HEK293T (cell line): ENCODE results near the gene CYP2W1.
"Not testable (repeated sequence)": the region's sequence is repeated elsewhere in the genome, so short reads cannot be mapped to it uniquely, and the experiment has no call there.

Experiments
- CTCF ChIA-PET: fragments of 350-600 bp; formaldehyde crosslinking; extraction: SDS; loops from one replicate; lab custom pipeline; 2021; ENCODE audit warnings: antibody characterized with exemption, inconsistent platforms; lab: Yijun Ruan, JAX
- POLR2A ChIA-PET: fragments of 350-600 bp; formaldehyde crosslinking; extraction: SDS; loops from one replicate; lab custom pipeline; 2020; ENCODE audit warnings: antibody characterized with exemption, inconsistent platforms; lab: Yijun Ruan, JAX
- DNase-seq: peaks from one replicate; pipeline ENCODE4 v3.0.0; 2012; ENCODE audit warnings: mixed read lengths; ENCODE audit errors: extremely low spot score
- ARNT ChIP-seq: fragments of 450-650 bp; IDR thresholded peaks from 2 replicates; pipeline ENCODE4 v1.6.1; 2017; ENCODE audit warnings: mild to moderate bottlenecking
- BHLHE40 ChIP-seq: fragments of 450-650 bp; IDR thresholded peaks from 2 replicates; pipeline ENCODE4 v1.6.1; 2016; ENCODE audit warnings: mild to moderate bottlenecking, moderate library complexity, borderline replicate concordance
- CTBP1 ChIP-seq: fragments of 450-650 bp; IDR thresholded peaks from 2 replicates; pipeline ENCODE4 v1.6.1; 2016; ENCODE audit warnings: borderline replicate concordance
- ELF4 ChIP-seq: fragments of 450-650 bp; IDR thresholded peaks from 2 replicates; pipeline ENCODE4 v1.6.1; 2017; ENCODE audit warnings: antibody characterized with exemption
- FOXA1 ChIP-seq: fragments of 450-650 bp; IDR thresholded peaks from 2 replicates; pipeline ENCODE4 v1.6.1; 2016; ENCODE audit warnings: mild to moderate bottlenecking
- FOXK2 ChIP-seq: fragments of 450-650 bp; IDR thresholded peaks from 2 replicates; pipeline ENCODE4 v1.6.1; 2016; ENCODE audit warnings: mild to moderate bottlenecking
- FOXM1 ChIP-seq: fragments of 450-650 bp; IDR thresholded peaks from 2 replicates; pipeline ENCODE4 v1.6.1; 2017; ENCODE audit warnings: mild to moderate bottlenecking, borderline replicate concordance
- HDGF ChIP-seq: fragments of 450-650 bp; IDR thresholded peaks from 2 replicates; pipeline ENCODE4 v1.6.1; 2017; ENCODE audit warnings: antibody characterized with exemption, borderline replicate concordance
- L3MBTL2 ChIP-seq: fragments of 450-650 bp; conservative IDR thresholded peaks from 2 replicates; pipeline ENCODE4 v1.6.1; 2016; ENCODE audit warnings: mild to moderate bottlenecking
- LEF1 ChIP-seq: fragments of 450-650 bp; IDR thresholded peaks from 2 replicates; pipeline ENCODE4 v1.6.1; 2017; ENCODE audit warnings: mild to moderate bottlenecking, borderline replicate concordance
- NFRKB ChIP-seq: fragments of 450-650 bp; IDR thresholded peaks from 2 replicates; pipeline ENCODE4 v1.6.1; 2016; ENCODE audit warnings: mild to moderate bottlenecking, moderate library complexity
- SP1 ChIP-seq: fragments of 450-650 bp; IDR thresholded peaks from 2 replicates; pipeline ENCODE4 v1.6.1; 2017
- SUZ12 ChIP-seq: fragments of 450-650 bp; IDR thresholded peaks from 2 replicates; pipeline ENCODE4 v1.6.1; 2016; ENCODE audit warnings: mild to moderate bottlenecking
- TARDBP ChIP-seq: fragments of 450-650 bp; IDR thresholded peaks from 2 replicates; pipeline ENCODE4 v1.6.1; 2016
- ZNF384 ChIP-seq: fragments of 450-650 bp; IDR thresholded peaks from 2 replicates; pipeline ENCODE4 v1.6.1; 2016
- TF ChIP-seq, protein P1 (sequence below): fragments of 450-650 bp; IDR thresholded peaks from 2 replicates; pipeline ENCODE4 v1.6.1; 2016

The CYP2W1 gene

DNA sequence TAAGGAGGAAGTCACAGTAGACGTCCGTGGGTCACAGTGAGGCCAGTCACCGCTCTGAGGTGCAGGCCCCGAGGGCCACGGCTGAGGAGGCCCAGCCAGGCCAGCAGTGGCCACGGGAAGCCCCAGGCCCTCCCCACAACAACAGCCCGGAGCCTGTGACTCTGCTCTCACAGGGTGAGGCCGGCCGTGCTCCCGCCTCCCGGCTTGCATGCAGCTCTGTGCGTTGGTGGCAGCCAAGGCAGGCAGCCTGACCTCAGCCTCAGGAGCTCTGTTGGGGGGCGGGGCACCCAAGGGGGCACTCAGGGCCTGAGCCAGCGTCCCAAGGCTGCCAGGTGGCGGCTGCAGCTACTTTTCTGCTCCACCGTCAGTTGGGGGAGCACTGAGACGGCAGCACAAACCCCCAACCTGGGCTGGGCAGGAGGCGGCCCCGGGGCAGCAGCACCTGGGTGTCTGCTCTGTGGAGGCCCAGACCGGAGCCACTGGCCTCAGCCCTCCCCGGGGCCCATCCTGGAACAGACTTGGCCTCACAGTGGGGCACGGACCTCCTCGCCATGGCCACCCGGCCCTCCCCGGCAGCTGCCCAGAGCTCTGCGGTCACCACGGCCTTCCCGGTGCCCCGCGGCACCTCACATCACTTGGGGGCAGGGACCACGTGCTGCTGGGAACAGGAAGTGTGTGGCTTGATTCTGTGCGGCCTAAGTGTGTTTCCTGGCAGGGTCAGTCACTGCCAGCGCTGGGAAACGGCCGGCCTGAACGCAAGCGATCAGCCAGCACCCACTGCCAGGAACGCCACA is 13.3 kb downstream of the CYP2W1 start:
- ChIA-PET POLR2A (no interaction called here), CTCF (no interaction called here)
- no peak for DNase-seq
- TF ChIP-seq L3MBTL2 (no peak), SUZ12 (no peak), ARNT (no peak), FOXM1 (no peak), SP1 (no peak), LEF1 (no peak), ELF4 (no peak), BHLHE40 (no peak), HDGF (no peak), NFRKB (no peak)

DNA sequence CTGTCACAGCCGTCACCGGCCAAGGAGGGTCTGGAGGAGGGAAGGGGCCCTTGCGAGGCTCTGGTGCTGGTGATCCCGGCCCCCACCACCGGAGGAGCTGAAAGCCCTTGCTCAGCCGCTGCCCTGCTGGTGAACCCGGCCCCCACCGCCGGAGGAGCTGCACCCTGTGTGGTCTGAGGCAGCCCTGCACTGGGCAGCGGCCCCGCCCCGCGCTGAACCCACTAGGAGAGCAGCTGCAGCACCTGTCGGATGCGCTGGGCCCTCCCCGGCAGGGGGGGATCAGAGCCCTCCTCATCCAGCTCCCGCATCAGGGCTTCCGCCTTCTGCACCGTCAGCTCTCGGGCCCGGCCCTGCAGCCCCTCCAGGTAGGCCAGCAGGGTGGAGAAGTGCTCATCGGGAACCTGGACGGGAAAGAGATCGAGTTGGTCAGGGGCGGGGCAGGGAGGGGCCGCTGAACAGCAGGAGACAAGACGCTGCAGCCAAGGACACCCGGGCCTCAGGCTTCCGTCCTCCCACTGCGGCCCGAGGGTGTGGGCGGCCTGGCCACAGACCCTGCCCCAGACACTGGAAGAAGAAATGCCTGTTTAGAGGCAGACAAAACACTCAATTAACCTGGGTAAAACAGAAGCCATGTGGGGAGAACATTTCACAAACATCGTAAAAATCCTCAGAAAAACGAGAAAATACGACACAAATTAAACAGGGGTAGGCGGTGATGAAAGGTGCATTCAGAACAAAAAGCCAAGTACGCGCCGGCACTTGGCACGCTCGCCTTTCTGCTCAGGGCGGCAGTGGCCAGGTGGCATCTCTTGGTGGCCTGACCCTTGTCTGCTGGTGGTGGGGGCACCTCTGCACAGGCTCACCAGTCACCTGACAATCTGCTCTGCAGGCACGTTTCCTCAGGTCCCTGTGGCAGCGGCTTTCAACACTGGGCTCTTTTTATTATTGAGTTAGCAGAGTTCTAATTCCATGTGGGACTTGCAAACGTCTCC is 14.7 kb downstream of the CYP2W1 start:
- ChIA-PET CTCF (no interaction called here), POLR2A (interaction anchor here (0.9 kb wide), 1 partner anchor 23 kb away, joined by 4 read pairs; the partner anchor contains the start of gene COX19)
- TF ChIP-seq FOXK2 (no peak), FOXM1 (no peak), HDGF (no peak), LEF1 (no peak), CTBP1 (no peak), NFRKB (no peak), SUZ12 (no peak), L3MBTL2 (no peak), FOXA1 (no peak), TARDBP (no peak), ELF4 (no peak), SP1 (no peak), ARNT (no peak), ZNF384 (no peak), BHLHE40 (no peak)
- TF ChIP-seq, protein P1, sequence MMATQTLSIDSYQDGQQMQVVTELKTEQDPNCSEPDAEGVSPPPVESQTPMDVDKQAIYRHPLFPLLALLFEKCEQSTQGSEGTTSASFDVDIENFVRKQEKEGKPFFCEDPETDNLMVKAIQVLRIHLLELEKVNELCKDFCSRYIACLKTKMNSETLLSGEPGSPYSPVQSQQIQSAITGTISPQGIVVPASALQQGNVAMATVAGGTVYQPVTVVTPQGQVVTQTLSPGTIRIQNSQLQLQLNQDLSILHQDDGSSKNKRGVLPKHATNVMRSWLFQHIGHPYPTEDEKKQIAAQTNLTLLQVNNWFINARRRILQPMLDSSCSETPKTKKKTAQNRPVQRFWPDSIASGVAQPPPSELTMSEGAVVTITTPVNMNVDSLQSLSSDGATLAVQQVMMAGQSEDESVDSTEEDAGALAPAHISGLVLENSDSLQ: no peak
- no peak for DNase-seq

DNA sequence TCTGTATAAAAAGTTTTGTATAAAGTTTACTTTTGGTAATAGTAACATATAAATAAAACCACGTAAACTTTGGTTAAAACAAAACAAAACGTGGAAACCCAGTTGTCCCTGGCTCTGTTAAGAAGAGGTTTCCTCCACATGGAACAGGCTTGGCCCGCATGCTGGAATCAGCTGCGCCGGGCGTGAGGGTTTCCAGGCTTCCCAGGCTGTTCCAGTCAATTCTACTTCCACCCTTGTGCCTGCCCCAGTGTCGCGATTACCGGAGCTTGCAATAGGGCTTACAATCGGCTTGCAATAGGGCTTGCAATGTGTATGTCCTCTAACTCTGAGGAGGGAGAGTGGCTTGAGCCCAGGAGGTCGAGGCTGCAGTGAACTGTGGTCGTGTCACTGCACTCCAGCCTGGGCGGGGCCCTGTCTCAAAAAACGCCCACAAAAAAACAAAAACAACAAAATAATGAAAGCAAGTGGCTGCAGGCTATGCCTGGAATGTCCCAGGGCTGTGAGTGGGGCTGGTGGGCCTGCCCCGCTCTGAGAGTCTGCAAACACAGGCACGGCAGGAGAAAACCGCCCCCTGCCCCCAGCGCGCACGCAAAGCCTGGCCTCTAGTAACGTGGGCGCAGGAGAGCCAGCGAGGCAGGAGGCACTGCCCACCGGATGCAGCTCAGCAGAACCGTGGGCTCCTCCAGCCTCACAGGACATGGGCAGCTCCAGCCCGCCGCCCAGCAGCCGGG is 16.3 kb downstream of the CYP2W1 start:
- TF ChIP-seq NFRKB (no peak), FOXK2 (no peak), LEF1 (no peak), ARNT (no peak), ELF4 (no peak), FOXM1 (no peak), SP1 (no peak), SUZ12 (no peak), TARDBP (no peak), FOXA1 (no peak), CTBP1 (no peak), HDGF (no peak), ZNF384 (no peak), L3MBTL2 (no peak), BHLHE40 (no peak)
- TF ChIP-seq, protein P1: no peak
- ChIA-PET POLR2A (no interaction called here), CTCF (no interaction called here)
- DNase-seq: no peak

DNA sequence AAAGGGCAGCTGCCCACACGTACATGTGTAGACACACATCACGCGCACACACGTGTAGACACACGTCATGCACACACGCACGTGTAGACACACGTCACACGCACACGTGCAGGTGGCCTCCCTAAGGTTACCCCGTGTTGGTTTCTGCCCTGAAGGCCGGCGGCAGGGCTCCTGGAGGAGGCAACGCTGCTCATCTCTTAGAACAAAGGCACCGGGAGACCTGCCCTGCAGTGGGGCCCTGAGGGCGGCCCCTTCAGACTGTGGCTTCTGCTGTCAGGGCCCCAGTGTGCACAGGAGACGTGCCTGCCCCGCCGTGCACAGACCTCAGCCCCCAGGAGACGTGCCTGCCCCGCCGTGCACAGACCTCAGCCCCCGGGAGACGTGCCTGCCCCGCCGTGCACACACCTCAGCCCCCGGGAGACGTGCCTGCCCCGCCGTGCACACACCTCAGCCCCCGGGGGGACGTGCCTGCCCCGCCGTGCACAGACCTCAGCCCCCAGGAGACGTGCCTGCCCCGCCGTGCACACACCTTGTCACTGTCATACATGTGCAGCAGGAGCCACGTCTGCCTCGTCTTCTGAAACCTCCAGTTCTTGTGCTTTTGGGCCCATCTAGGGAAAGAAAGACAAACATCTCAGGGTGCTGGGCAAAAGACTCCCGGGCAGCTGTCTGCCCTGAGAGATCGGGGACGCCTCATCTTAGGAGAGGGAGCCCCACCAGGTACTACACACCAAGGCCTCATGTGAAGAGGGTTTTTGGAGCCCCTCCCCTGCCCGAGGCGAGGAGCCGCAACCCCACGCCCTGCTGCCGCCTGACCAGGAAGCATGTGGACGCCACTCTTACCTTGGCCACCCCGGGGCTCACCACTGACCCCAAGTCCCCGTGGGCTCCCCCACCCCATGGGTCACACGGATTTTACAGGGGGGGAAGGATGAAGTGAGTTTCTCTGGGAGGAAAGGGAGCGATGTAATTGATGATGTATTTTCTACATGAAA is 17.3 kb downstream of the CYP2W1 start:
- TF ChIP-seq FOXK2 (no peak), FOXA1 (no peak), CTBP1 (no peak)
- DNase-seq: no peak
- CTCF ChIA-PET: no interaction called here
- POLR2A ChIA-PET: no interaction called here

DNA sequence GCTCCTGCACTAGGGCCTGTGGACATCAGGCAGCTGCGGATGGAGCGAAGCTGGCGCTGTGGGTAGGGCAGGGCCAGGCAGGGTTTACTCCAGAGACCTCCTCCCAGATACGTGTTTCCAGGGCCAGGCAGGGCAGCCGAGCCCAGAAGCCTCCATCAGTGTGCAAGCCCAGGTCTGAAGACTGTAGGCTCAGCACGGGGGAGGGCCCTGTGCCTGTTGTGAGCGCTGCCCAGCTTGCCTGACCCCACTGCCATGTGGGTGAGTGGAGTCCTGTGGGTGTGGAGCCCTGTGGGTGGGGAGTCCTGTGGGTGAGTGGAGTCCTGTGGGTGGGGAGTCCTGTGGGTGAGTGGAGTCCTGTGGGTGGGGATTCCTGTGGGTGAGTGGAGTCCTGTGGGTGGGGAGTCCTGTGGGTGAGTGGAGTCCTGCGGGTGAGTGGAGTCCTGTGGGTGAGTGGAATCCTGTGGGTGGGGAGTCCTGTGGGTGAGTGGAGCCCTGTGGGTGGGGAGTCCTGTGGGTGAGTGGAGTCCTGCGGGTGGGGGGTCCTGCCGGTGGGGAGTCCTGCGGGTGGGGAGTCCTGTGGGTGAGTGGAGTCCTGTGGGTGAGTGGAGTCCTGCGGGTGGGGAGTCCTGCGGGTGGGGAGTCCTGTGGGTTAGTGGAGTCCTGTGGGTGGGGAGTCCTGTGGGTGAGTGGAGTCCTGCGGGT is 18.2 kb downstream of the CYP2W1 start:
- peak; percentile 52 for DNase-seq
- POLR2A ChIA-PET, CTCF ChIA-PET: not testable (repeated sequence)
- 0 out of 2 replicates have a peak, but pooled peaks have one; percentile 24 for TF ChIP-seq TARDBP

DNA sequence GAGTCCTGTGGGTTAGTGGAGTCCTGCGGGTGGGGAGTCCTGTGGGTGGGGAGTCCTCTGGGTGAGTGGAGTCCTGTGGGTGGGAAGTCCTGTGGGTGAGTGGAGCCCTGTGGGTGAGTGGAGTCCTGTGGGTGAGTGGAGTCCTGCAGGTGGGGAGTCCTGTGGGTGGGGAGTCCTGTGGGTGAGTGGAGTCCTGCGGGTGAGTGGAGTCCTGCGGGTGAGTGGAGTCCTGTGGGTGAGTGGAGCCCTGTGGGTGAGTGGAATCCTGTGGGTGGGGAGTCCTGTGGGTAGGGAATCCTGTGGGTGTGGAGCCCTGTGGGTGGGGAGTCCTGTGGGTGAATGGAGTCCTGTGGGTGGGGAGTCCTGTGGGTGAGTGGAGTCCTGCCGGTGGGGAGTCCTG is 19.0 kb downstream of the CYP2W1 start:
- DNase-seq, CTCF ChIA-PET, POLR2A ChIA-PET: not testable (repeated sequence)

DNA sequence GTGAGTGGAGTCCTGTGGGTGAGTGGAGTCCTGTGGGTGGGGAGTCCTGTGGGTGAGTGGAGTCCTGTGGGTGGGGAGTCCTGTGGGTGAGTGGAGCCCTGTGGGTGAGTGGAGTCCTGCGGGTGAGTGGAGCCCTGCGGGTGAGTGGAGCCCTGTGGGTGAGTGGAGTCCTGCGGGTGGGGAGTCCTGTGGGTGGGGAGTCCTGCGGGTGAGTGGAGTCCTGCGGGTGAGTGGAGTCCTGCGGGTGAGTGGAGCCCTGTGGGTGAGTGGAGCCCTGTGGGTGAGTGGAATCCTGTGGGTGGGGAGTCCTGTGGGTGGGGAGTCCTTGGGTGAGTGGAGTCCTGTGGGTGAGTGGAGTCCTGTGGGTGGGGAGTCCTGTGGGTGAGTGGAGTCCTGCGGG is 19.5 kb downstream of the CYP2W1 start:
- POLR2A ChIA-PET, CTCF ChIA-PET, DNase-seq: not testable (repeated sequence)
